CD4-positive, alpha-beta memory T cell (primary cell): ENCODE measurements around the gene C6orf120. TPM values are rescaled to one million over a fixed set of nuclear protein-coding genes. Genes with fewer than 3 reads are reported as not detected.
"Not testable (repeated sequence)": the region's sequence is repeated elsewhere in the genome, so short reads cannot be mapped to it uniquely, and the experiment has no call there.

Experiments used
- CTCF ChIA-PET: fragments of 350-600 bp; sonication (Branson Sonifier 250); formaldehyde crosslinking; loops from one replicate; lab custom pipeline; 2021; ENCODE audit warnings: inconsistent platforms; ENCODE audit not compliant: partially characterized antibody; lab: Charles Lee
- POLR2A ChIA-PET: fragments of 350-600 bp; sonication (Branson Sonifier 250); formaldehyde crosslinking; loops from one replicate; lab custom pipeline; 2021; ENCODE audit not compliant: partially characterized antibody; lab: Charles Lee
- DNase-seq, 5 donors: peaks; one replicate each; pipeline versions ENCODE4 v3.0.0 to v3.0.0-alpha.2; 2020 to 2022; ENCODE audit warnings: mixed read lengths in 1 of 5
- H3K27ac ChIP-seq: one replicate; pipeline ENCODE4 v1.7.0; 2013; ENCODE audit warnings: low read depth, low read length
- H3K27me3 ChIP-seq: 2 replicates; pipeline ENCODE4 v1.7.0; 2013; ENCODE audit warnings: mild to moderate bottlenecking, low read length, moderate library complexity; ENCODE audit not compliant: insufficient read depth
- H3K36me3 ChIP-seq: 2 replicates; pipeline ENCODE4 v1.7.0; 2013; ENCODE audit warnings: mild to moderate bottlenecking, low read length, moderate library complexity; ENCODE audit not compliant: insufficient read depth
- H3K4me1 ChIP-seq: 2 replicates; pipeline ENCODE4 v1.7.0; 2013; ENCODE audit warnings: mild to moderate bottlenecking, low read length, moderate library complexity; ENCODE audit not compliant: insufficient read depth
- H3K4me3 ChIP-seq, 2 donors: one replicate each; pipeline ENCODE4 v1.7.0; 2013; ENCODE audit warnings: low read length in 2 of 2, mild to moderate bottlenecking in 1 of 2
- H3K9me3 ChIP-seq, 2 donors: one replicate each; pipeline ENCODE4 v1.7.0; 2013; ENCODE audit warnings: low read length in 2 of 2, control low read depth in 1 of 2; ENCODE audit not compliant: control insufficient read depth in 1 of 2
- H3K27ac Mint-ChIP-seq, 7 donors: one replicate each; pipeline ENCODE4 v1.8.0; 2020 to 2021; ENCODE audit warnings: mixed read lengths in 7 of 7, mild to moderate bottlenecking in 6 of 7, inconsistent platforms in 3 of 7, moderate library complexity in 3 of 7
- H3K27me3 Mint-ChIP-seq, 2 donors: one replicate each; pipeline ENCODE4 v1.8.0; 2020 to 2021; ENCODE audit warnings: mixed read lengths in 2 of 2
- H3K36me3 Mint-ChIP-seq, 2 donors: one replicate each; pipeline ENCODE4 v1.8.0; 2020 to 2021; ENCODE audit warnings: mixed read lengths in 2 of 2, inconsistent platforms in 1 of 2, mild to moderate bottlenecking in 1 of 2
- H3K4me1 Mint-ChIP-seq, 4 donors: one replicate each; pipeline ENCODE4 v1.8.0; 2020 to 2021; ENCODE audit warnings: mixed read lengths in 4 of 4, mild to moderate bottlenecking in 1 of 4
- H3K4me3 Mint-ChIP-seq, 8 donors: one replicate each; pipeline ENCODE4 v1.8.0; 2020 to 2021; ENCODE audit warnings: mixed read lengths in 8 of 8, mild to moderate bottlenecking in 7 of 8, moderate library complexity in 6 of 8, inconsistent platforms in 3 of 8
- H3K9me3 Mint-ChIP-seq, 8 donors: one replicate each; pipeline ENCODE4 v1.8.0; 2020 to 2021; ENCODE audit warnings: mixed read lengths in 8 of 8, mild to moderate bottlenecking in 5 of 8, inconsistent platforms in 3 of 8, moderate library complexity in 1 of 8
- intact Hi-C: fragments of 100-400 bp; cut with micrococcal nuclease; formaldehyde crosslinking; loops from one replicate; pipeline ENCODE4 v1.15.1; 2023
- polyA plus RNA-seq, 2 donors: library from polyadenylated mRNA; unstranded; fragments of 300-500 nt; fragmentation: Illumina TruSeq; gene quantifications; one replicate each; pipeline ENCODE4 v1.2.3, GENCODE V29; 2021
- total RNA-seq, 2 experiments: library from RNA; stranded (reverse); gene quantifications; one replicate each; pipeline ENCODE4 v1.2.3, GENCODE V29; 2021

C6orf120 gene
- total and polyA plus RNA-seq, 4 experiments from 2014 or later: 8.3 to 35.9 (median 21.9) TPM

DNA sequence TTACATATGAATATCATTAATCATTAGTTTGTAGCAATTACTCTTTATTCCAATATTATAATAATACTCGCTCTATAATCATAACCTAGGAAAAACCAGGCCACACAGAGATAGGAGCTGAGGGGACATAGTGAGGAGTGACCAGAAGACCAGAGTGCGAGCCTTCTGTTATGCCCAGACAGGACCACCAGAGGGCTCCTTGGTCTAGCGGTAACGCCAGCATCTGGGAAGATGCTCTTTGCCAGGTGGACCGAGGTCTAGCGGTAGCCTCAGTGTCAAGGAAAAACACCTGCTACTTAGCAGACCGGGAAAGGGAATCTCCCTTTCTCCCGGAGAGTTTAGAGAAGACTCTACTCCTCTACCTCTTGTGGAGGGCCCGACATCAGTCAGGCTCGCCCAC lies 4.8 kb upstream of the C6orf120 start:
- peaks cover 19 to 23% of the 10 kb centered on the region in 2 donors for H3K36me3 Mint-ChIP-seq
- POLR2A ChIA-PET, DNase-seq, H3K36me3 ChIP-seq, H3K4me3 ChIP-seq, H3K4me3 Mint-ChIP-seq, H3K27ac Mint-ChIP-seq, intact Hi-C loops, H3K27me3 ChIP-seq, CTCF ChIA-PET, H3K9me3 Mint-ChIP-seq, H3K27ac ChIP-seq, H3K27me3 Mint-ChIP-seq, H3K9me3 ChIP-seq: not testable (repeated sequence)
- H3K4me1 ChIP-seq: peaks cover 13% of the 10 kb centered on the region
- H3K4me1 Mint-ChIP-seq: peaks cover 9 to 34% (median 18%) of the 10 kb centered on the region in 4 donors

DNA sequence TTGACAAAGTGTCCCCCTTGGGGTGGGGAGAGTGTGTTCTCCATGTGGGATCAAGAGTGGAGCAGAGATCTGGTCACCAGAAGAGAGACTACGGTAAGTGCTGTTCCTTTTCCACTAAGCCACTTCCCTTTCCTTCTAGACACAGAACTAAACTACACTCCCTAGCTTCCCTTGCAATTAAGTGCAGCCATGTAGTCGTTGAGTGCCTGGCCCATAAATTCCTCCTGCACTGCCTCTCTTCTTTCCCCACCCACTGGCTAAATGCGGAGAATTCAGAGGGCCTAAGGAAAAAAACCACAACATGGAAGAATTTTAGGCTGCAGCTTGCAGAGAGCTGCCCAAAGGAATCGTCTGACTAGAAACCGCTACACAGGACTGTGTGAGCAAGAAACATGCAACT lies 1.6 kb upstream of the C6orf120 start:
- Histone ChIP-seq H3K9me3 (no peaks in the 10 kb centered on the region), H3K27ac (no peak overlapping the region), H3K36me3 (no peaks in the 10 kb centered on the region), H3K4me3 (no peak overlapping the region), H3K27me3 (no peaks in the 10 kb centered on the region), H3K4me1 (peaks cover 40% of the 10 kb centered on the region)
- peaks cover 0 to 4% (median 1%) of the 10 kb centered on the region in 8 donors for H3K9me3 Mint-ChIP-seq
- intact Hi-C loops: loop anchor here (5.0 to 10.0 kb wide), 2 partner anchors 605 to 803 kb away; partner anchors contain the start of gene FAM120B
- DNase-seq: no peak
- H3K36me3 Mint-ChIP-seq: peaks cover 6 to 25% of the 10 kb centered on the region in 2 donors
- peaks cover 24 to 62% (median 40%) of the 10 kb centered on the region in 4 donors for H3K4me1 Mint-ChIP-seq
- H3K27ac Mint-ChIP-seq: peak overlapping the region in 6 of 7 donors; percentile 18 to 96 (median 94)
- ChIA-PET CTCF (interaction anchor here (1.1 kb wide), 1 partner anchor 22 kb away, joined by 3 read pairs; no protein-coding TSS in a partner anchor), POLR2A (interaction anchor here (1.2 to 6.7 kb wide), 3 partner anchors 8 to 51 kb away, joined by 4 to 279 read pairs (median 11); partner anchors contain the start of genes DYNLT2, ERMARD and PHF10)
- peak overlapping the region in 4 of 8 donors; percentile 13 to 97 (median 40) for H3K4me3 Mint-ChIP-seq
- H3K27me3 Mint-ChIP-seq: no peaks in the 10 kb centered on the region

DNA sequence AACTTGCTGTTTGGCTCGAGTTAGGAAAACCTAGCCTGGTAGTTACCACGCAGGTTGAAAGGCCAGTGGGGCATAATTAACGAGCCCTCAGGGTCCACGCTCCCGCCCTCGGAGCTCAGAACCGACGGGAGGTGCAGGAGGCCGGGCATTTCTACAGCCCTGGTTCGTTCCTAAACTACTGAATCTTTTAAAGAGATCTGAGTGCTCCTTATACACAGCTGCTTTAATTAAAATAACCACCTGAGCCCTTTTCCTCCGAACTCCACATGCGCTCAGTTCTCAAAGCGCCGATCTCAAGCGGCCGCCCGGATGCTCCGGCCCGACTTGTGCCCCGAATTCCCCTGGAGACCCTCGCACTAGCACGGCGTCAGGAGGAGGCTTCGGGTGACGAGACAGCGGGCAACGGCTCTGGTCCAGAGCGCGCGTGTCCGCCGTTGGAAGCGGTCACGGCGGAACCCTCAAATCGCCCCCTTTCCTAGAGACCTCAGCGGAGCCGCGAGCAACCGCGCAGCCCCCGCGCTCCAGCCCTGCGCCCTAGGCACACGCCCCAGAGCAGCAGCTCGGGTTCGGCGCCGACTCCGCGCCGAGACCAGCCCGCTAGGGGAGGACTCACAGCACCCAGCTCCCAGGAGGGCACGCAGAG lies 494 bp upstream of the C6orf120 start:
- CTCF ChIA-PET: interaction anchor here (0.6 to 3.1 kb wide), 4 partner anchors 9 to 50 kb away, joined by 3 to 15 read pairs (median 4); partner anchors contain the start of genes DYNLT2 and ERMARD
- Mint-ChIP-seq H3K4me3 (peak overlapping the region; percentile 90 to 97 (median 92)), H3K36me3 (peaks cover 0 to 31% of the 10 kb centered on the region in 2 donors), H3K9me3 (no peaks in the 10 kb centered on the region), H3K27me3 (no peaks in the 10 kb centered on the region), H3K27ac (peak overlapping the region; percentile 92 to 96 (median 94)), H3K4me1 (peaks cover 29 to 72% (median 48%) of the 10 kb centered on the region in 4 donors)
- Histone ChIP-seq H3K4me3 (peak overlapping the region; percentile 76 to 98), H3K4me1 (peaks cover 50% of the 10 kb centered on the region), H3K9me3 (no peaks in the 10 kb centered on the region), H3K36me3 (no peaks in the 10 kb centered on the region), H3K27ac (peak overlapping the region; percentile 94), H3K27me3 (no peaks in the 10 kb centered on the region)
- intact Hi-C loops: loop anchor here (1.0 to 10.0 kb wide), 3 partner anchors 47 to 804 kb away; partner anchors contain the start of gene FAM120B
- no peak for DNase-seq
- POLR2A ChIA-PET: interaction anchor here (0.8 to 6.7 kb wide), 15 partner anchors 9 to 1871 kb away, joined by 3 to 279 read pairs (median 6); partner anchors contain the start of genes DYNLT2, ERMARD, PDCD2 and PHF10

DNA sequence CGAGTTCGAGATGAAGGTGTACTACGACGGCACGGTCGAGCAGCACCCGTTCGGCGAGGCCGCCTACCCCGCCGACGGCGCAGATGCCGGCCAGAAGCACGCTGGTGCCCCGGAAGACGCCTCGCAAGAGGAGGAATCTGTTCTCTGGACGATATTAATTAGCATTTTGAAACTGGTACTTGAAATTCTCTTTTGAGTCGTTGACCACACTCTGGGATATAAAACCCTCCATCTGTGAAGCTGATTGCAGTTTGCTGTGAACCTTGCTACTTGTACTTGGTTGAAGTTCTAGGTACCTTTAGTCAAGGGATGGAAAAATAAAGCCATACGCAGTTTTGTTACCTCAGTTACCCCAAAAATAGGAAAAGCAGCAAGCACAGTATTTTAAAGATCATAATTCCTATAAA lies 917 bp downstream of the C6orf120 start:
- ChIA-PET POLR2A (interaction anchor here (2.1 to 6.7 kb wide), 5 partner anchors 17 to 881 kb away, joined by 12 to 279 read pairs (median 34); partner anchors contain the start of genes DYNLT2, ERMARD, PDCD2 and PHF10), CTCF (interaction anchor here (3.1 kb wide), 1 partner anchor 20 kb away, joined by 15 read pairs; no protein-coding TSS in a partner anchor)
- H3K27ac Mint-ChIP-seq: peak overlapping the region; percentile 91 to 97 (median 96)
- intact Hi-C loops: loop anchor here (1.0 to 10.0 kb wide), 6 partner anchors 20 to 881 kb away; partner anchors contain the start of genes DYNLT2, ERMARD, FAM120B and PDCD2
- H3K27me3 ChIP-seq: no peaks in the 10 kb centered on the region
- peaks cover 50% of the 10 kb centered on the region for H3K4me1 ChIP-seq
- no peaks in the 10 kb centered on the region for H3K27me3 Mint-ChIP-seq
- H3K36me3 ChIP-seq: no peaks in the 10 kb centered on the region
- no peaks in the 10 kb centered on the region for H3K9me3 Mint-ChIP-seq
- no peaks in the 10 kb centered on the region for H3K9me3 ChIP-seq
- DNase-seq: no peak
- peak overlapping the region; percentile 76 to 98 for H3K4me3 ChIP-seq
- peaks cover 32 to 85% (median 53%) of the 10 kb centered on the region in 4 donors for H3K4me1 Mint-ChIP-seq
- peaks cover 0 to 31% of the 10 kb centered on the region in 2 donors for H3K36me3 Mint-ChIP-seq
- H3K4me3 Mint-ChIP-seq: peak overlapping the region; percentile 85 to 93 (median 90)
- peak overlapping the region; percentile 94 for H3K27ac ChIP-seq

DNA sequence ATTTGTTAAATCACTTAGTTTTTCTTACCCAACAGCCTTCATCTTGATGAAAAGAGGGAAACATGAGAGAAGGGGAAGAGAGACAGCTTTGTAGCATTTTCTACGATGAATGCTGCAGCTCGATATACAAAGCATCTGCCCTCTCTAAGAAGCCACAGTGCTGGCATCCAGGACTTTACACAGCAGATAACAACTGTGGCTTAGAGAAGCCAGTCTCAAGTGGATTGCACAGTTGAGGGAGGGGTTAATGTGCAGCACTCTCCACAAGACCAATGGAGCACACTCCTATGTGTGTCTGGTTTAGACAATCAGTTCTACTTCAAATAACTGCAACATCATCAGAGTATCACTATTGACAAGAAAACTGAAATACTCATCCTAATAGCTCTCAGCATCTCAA lies 5.8 kb downstream of the C6orf120 start:
- peaks cover 14 to 54% of the 10 kb centered on the region in 2 donors for H3K36me3 Mint-ChIP-seq
- peak overlapping the region in 3 of 7 donors; percentile 12 to 96 (median 33) for H3K27ac Mint-ChIP-seq
- H3K4me3 ChIP-seq: no peak overlapping the region
- H3K27ac ChIP-seq: no peak overlapping the region
- H3K9me3 ChIP-seq: no peaks in the 10 kb centered on the region
- no peaks in the 10 kb centered on the region for H3K9me3 Mint-ChIP-seq
- H3K27me3 Mint-ChIP-seq: no peaks in the 10 kb centered on the region
- intact Hi-C loops: loop anchor here (10.0 kb wide), 1 partner anchor 597 kb away; the partner anchor contains the start of gene FAM120B
- H3K4me1 ChIP-seq: peaks cover 35% of the 10 kb centered on the region
- H3K4me1 Mint-ChIP-seq: peaks cover 30 to 50% (median 36%) of the 10 kb centered on the region in 4 donors
- ChIA-PET CTCF (interaction anchor here (1.1 to 3.0 kb wide), 3 partner anchors 10 to 82 kb away, joined by 3 to 9 read pairs (median 4); no protein-coding TSS in a partner anchor), POLR2A (interaction anchor here (4.3 kb wide), 1 partner anchor 15 kb away, joined by 55 read pairs; the partner anchor contains the start of gene PHF10)
- no peaks in the 10 kb centered on the region for H3K27me3 ChIP-seq
- no peak overlapping the region for H3K4me3 Mint-ChIP-seq
- DNase-seq: no peak
- peaks cover 30% of the 10 kb centered on the region for H3K36me3 ChIP-seq

DNA sequence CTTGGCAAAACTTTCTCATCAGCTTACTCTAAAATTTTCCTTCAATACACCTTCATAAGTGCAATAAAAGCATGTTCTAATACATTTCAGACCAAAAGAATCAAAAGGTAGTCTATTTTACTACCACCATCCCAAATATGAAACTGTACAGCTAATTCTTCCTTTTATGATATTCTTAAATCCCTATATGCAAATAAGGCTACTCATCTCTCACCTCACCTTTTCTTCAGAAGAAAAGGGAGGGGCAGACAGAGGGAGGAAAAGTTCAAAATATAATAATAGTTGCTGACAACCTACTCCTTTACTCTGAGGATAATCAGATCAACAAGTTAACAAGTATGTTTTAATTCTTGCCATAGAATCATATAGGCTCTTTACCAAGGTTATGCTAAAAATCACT lies 7.4 kb downstream of the C6orf120 start:
- no peaks in the 10 kb centered on the region for H3K27me3 ChIP-seq
- ChIA-PET CTCF (interaction anchor here (0.7 to 3.0 kb wide), 3 partner anchors 8 to 11 kb away, joined by 3 to 9 read pairs (median 3); no protein-coding TSS in a partner anchor), POLR2A (interaction anchor here (0.7 to 4.3 kb wide), 4 partner anchors 8 to 843 kb away, joined by 3 to 55 read pairs (median 4); partner anchors contain the start of genes DYNLT2, ERMARD and PHF10)
- no peak overlapping the region for H3K27ac ChIP-seq
- H3K4me1 ChIP-seq: peaks cover 20% of the 10 kb centered on the region
- peaks cover 20 to 53% of the 10 kb centered on the region in 2 donors for H3K36me3 Mint-ChIP-seq
- intact Hi-C loops: loop anchor here (10.0 kb wide), 1 partner anchor 596 kb away; the partner anchor contains the start of gene FAM120B
- no peaks in the 10 kb centered on the region for H3K27me3 Mint-ChIP-seq
- peak overlapping the region in 1 of 7 donors; percentile 24 for H3K27ac Mint-ChIP-seq
- no peak overlapping the region for H3K4me3 Mint-ChIP-seq
- no peaks in the 10 kb centered on the region for H3K9me3 Mint-ChIP-seq
- H3K4me3 ChIP-seq: no peak overlapping the region
- H3K4me1 Mint-ChIP-seq: peaks cover 19 to 37% (median 23%) of the 10 kb centered on the region in 4 donors
- no peaks in the 10 kb centered on the region for H3K9me3 ChIP-seq
- H3K36me3 ChIP-seq: peaks cover 33% of the 10 kb centered on the region
- no peak for DNase-seq
